Lung (tissue), 12 donors: Measurements from ENCODE around the gene ACTN1. TPM values are rescaled to one million over a fixed set of nuclear protein-coding genes. Genes with fewer than 3 reads are reported as not detected.

ENCODE experiments used
- ATAC-seq: fragments of 200-7000 bp; cut with Tn5 transposase; one replicate; pipeline ENCODE4 v1.9.1; 2020; ENCODE audit warnings: moderate number of reproducible peaks; ENCODE audit not compliant: insufficient read depth, low FRiP score
- DNase-seq, 3 donors: peaks; one replicate each; pipeline ENCODE4 v3.0.0-alpha.2; 2013 to 2017
- H3K27ac ChIP-seq, 2 donors: one replicate each; pipeline ENCODE4 v1.5.1; 2013; ENCODE audit warnings: mild to moderate bottlenecking in 2 of 2, moderate library complexity in 2 of 2, control low read depth in 1 of 2, inconsistent platforms in 1 of 2, low read depth in 1 of 2, low read length in 1 of 2
- H3K27me3 ChIP-seq, 3 donors: one replicate each; pipeline ENCODE4 v1.5.1; 2013; ENCODE audit warnings: low read length in 2 of 3; ENCODE audit not compliant: control insufficient read depth in 3 of 3, insufficient read depth in 3 of 3
- H3K36me3 ChIP-seq, 4 donors: one replicate each; pipeline ENCODE4 v1.5.1; 2013; ENCODE audit warnings: low read length in 4 of 4, mild to moderate bottlenecking in 1 of 4, moderate library complexity in 1 of 4; ENCODE audit not compliant: control insufficient read depth in 4 of 4, insufficient read depth in 4 of 4
- H3K4me1 ChIP-seq, 5 donors: one replicate each; pipeline ENCODE4 v1.5.1; 2013; ENCODE audit warnings: low read length in 5 of 5, mild to moderate bottlenecking in 2 of 5, moderate library complexity in 1 of 5; ENCODE audit not compliant: control insufficient read depth in 5 of 5, insufficient read depth in 5 of 5
- H3K4me3 ChIP-seq: one replicate; pipeline ENCODE4 v1.5.1; 2013; ENCODE audit warnings: mild to moderate bottlenecking, control low read depth, moderate library complexity
- H3K9ac ChIP-seq, 2 donors: one replicate each; pipeline ENCODE4 v1.5.1; 2013; ENCODE audit warnings: low read length in 2 of 2, control low read depth in 1 of 2; ENCODE audit not compliant: insufficient read depth in 1 of 2
- H3K9me3 ChIP-seq, 4 donors: one replicate each; pipeline ENCODE4 v1.5.1; 2013; ENCODE audit warnings: low read length in 3 of 4, mild to moderate bottlenecking in 1 of 4, moderate library complexity in 1 of 4; ENCODE audit not compliant: control insufficient read depth in 4 of 4, insufficient read depth in 3 of 4
- WGBS, 2 donors: extraction: QIAGEN DNeasy Blood & Tissue Kit; methylation state at CpG; one replicate each; pipeline ENCODE4 v1.1.7; 2013; 5-methylcytosine and 5-hydroxymethylcytosine counted together
- polyA plus RNA-seq, 2 donors: library from polyadenylated mRNA; stranded (reverse); fragments of 200-250 nt; gene quantifications; one replicate each; pipeline ENCODE4 v1.2.1, GENCODE V29; 2013
- total RNA-seq, 2 donors: library from RNA; depleted of rRNA in 1 of 2; stranded (reverse); fragments of >200 nt in 1 of 2; gene quantifications; one replicate each; pipeline ENCODE4 v1.2.1, GENCODE V29; 2014 to 2021
- TF ChIP-seq, protein P1 (sequence below): IDR thresholded peaks from 2 replicates; pipeline ENCODE4 v1.5.1; 2012; ENCODE audit warnings: mild to moderate bottlenecking; ENCODE audit errors: control extremely low read depth, extremely low read depth
- donor health status: control.
- donor health status: control.
- donor health status: Bipolar disorder and iron deficiency.
- donor health status: healthy.
- donor health status: DM: yes; HTN: yes; CAD: no.

The ACTN1 gene
- total and polyA plus RNA-seq, 4 donors: 40.9 to 168 (median 117) TPM

DNA sequence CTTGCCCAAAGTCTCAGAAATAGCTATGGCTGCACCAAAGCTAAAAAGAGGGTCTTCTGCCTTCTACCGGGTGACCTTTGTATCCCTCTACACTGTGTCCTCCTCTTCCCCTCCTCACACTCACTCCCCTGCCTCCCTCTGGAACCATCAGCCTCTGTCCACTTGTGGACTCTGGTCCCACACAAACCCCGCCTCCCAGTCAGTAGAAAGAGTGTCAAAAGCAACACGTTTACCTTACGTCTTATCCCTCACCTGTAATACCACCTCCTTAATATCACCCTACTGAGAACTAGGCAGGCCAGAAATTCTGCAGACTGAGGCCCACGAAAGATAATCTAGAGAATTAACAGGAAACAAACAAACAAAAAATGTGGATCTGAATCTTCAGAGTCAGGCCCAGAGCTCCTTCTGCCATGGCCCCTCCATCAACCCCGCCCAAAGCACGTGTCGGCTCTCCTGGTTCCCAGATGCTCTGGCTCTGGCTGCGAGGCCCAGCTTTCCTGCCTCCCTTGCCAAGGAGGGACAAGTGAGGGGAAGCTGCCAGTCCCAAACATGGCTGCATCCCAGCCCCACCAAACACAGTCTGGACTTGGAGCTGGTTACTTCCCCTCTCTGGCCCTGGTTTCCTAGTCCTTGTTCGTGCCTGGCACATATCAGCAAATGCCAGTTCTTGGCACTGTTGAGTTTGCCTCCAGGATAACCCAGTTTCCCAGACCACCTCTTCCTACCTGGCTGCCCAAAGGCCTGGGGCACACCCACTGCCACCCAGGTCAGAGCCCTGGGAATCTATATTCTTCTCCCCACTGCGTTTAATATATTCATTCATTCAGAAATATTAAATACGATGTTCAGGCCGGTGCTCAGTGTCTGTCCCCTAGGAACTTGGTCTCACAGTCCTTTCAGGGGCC is 2.7 kb downstream of the ACTN1 start:
- H3K27ac ChIP-seq: peak overlapping the region in 1 of 2 donors; percentile 52
- peak overlapping the region; percentile 3 to 81 for H3K9ac ChIP-seq
- H3K27me3 ChIP-seq: no peaks in the 10 kb centered on the region
- H3K9me3 ChIP-seq: no peaks in the 10 kb centered on the region
- ATAC-seq (no peak), DNase-seq (no peak)
- H3K4me1 ChIP-seq: peaks cover 0 to 47% (median 17%) of the 10 kb centered on the region in 5 donors
- no peak overlapping the region for H3K4me3 ChIP-seq
- 60 to 63% methylated on average over 13 of the region's 13 CpGs for WGBS, 2 donors
- TF ChIP-seq, protein P1, sequence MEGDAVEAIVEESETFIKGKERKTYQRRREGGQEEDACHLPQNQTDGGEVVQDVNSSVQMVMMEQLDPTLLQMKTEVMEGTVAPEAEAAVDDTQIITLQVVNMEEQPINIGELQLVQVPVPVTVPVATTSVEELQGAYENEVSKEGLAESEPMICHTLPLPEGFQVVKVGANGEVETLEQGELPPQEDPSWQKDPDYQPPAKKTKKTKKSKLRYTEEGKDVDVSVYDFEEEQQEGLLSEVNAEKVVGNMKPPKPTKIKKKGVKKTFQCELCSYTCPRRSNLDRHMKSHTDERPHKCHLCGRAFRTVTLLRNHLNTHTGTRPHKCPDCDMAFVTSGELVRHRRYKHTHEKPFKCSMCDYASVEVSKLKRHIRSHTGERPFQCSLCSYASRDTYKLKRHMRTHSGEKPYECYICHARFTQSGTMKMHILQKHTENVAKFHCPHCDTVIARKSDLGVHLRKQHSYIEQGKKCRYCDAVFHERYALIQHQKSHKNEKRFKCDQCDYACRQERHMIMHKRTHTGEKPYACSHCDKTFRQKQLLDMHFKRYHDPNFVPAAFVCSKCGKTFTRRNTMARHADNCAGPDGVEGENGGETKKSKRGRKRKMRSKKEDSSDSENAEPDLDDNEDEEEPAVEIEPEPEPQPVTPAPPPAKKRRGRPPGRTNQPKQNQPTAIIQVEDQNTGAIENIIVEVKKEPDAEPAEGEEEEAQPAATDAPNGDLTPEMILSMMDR: no peak
- H3K36me3 ChIP-seq: peaks cover 0 to 11% (median 4%) of the 10 kb centered on the region in 4 donors

DNA sequence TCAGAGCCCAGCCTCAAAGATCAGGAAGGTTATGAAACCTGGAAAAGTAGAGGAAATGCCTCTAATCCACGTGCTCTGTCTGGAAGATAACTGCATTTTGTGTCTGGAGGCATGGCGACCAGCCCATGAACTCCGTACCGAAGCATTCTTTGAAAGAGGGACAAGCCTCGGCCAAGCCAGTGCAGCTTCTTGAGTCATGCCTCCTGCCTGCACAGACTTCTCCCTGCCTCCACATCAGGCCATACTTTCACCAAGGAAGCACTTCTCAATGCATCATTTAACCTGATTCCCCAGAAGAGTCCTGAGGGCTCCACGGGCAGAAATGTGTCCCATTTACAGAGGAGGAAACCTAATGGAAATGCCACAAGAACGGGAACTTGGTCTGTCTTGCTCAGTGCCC is 3.4 kb downstream of the ACTN1 start:
- 64 to 68% methylated on average over 7 of the region's 7 CpGs for WGBS, 2 donors
- Histone ChIP-seq H3K9ac (peak overlapping the region in 1 of 2 donors; percentile 8), H3K4me1 (peaks cover 0 to 50% (median 17%) of the 10 kb centered on the region in 5 donors), H3K27ac (peak overlapping the region in 1 of 2 donors; percentile 14), H3K9me3 (no peaks in the 10 kb centered on the region), H3K27me3 (no peaks in the 10 kb centered on the region), H3K36me3 (peaks cover 0 to 11% (median 4%) of the 10 kb centered on the region in 4 donors), H3K4me3 (no peak overlapping the region)
- TF ChIP-seq, protein P1: no peak
- no peak for DNase-seq
- no peak for ATAC-seq

DNA sequence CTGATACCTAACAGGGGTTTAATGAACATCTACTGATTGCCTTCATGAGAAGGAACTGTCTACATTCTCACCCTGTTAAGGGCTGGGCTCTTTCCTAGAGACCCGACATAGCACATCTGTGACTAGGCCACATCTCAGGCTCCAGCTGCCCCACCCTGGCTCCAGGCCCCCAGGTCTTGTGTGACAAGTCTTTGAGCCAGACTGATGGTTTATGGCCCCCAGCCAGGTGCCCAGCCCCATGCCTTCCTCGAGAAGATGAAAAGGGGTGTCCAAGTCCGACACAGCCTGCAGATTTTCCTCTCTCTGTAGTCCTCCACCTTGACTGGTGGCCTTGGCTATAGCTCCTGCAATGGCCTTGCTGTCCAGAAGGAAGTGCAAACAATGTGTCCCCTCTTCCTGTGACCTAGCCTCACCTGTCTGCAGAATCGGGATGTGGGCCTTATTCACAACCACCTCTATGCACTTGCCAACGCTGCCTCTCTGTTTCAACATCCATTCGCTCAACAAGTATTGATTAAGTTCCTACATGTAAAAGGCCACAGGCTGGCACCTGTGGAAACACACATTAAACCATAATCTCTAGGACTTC is 4.2 kb downstream of the ACTN1 start:
- Histone ChIP-seq H3K9ac (no peak overlapping the region), H3K9me3 (no peaks in the 10 kb centered on the region), H3K36me3 (peaks cover 0 to 11% (median 4%) of the 10 kb centered on the region in 4 donors), H3K27ac (no peak overlapping the region), H3K27me3 (no peaks in the 10 kb centered on the region), H3K4me1 (peaks cover 0 to 53% (median 24%) of the 10 kb centered on the region in 5 donors), H3K4me3 (no peak overlapping the region)
- ATAC-seq (no peak), DNase-seq (no peak)
- WGBS, 2 donors: 76 to 77% methylated on average over 6 of the region's 6 CpGs
- TF ChIP-seq, protein P1: no peak
